ENCODE results near the gene MRPL50.

- TF ChIP-seq EZH2 (IDR thresholded peaks at IDR 0.05) (no peak), POLR2AphosphoS5 (IDR thresholded peaks at IDR 0.05; ENCODE audit: borderline replicate concordance, low read depth, low read length) (no peak), FOXP2 (optimal IDR thresholded peaks at IDR 0.05; ENCODE audit: control extremely low read depth, extremely low read length, insufficient read depth) (no peak)
These were observed 44.3 kb upstream of the MRPL50 start for GRCh38 chr9:101442736-101443135.

All from SK-N-MC (cell line).